ENCODE measurements around the gene ZSCAN21.

The ZSCAN21 gene

GRCh38 chr7:100079024-100079560 is 29.5 kb downstream of the ZSCAN21 start:
- DNase-seq, result no peak

- peak in 1 of 2 experiments; percentile 27 for DNase-seq
Observed at GRCh38 chr7:100080907-100081534, 31.4 kb downstream of the ZSCAN21 start.

- peak; percentile 99 for DNase-seq
Observed at GRCh38 chr7:100081535-100082102, 32.0 kb downstream of the ZSCAN21 start, which contains the start of gene ZNF3. TSS of gene ZNF3 (minus strand) at chr7:100081723. CDS start at chr7:100077357, 4,366 bp downstream.

GRCh38 chr7:100082978-100083377 is 33.4 kb downstream of the ZSCAN21 start:
- DNase-seq, result no peak

- DNase-seq, result no peak
Observed at GRCh38 chr7:100085515-100085914, 35.9 kb downstream of the ZSCAN21 start.

GRCh38 chr7:100087055-100087750 is 37.6 kb downstream of the ZSCAN21 start:
- DNase-seq, result no peak

- no peak for DNase-seq
Observed at GRCh38 chr7:100088095-100088620, 38.6 kb downstream of the ZSCAN21 start.

- DNase-seq, result peak; percentile 55 to 83
Observed at GRCh38 chr7:100088621-100089457, 39.3 kb downstream of the ZSCAN21 start, which contains the start of gene COPS6. TSS of gene COPS6 (plus strand) at chr7:100088969. CDS start at chr7:100088991, 22 bp downstream.

GRCh38 chr7:100089458-100090196 is 40.1 kb downstream of the ZSCAN21 start:
- no peak for DNase-seq

GRCh38 chr7:100090527-100091410 is 41.2 kb downstream of the ZSCAN21 start:
- DNase-seq, result no peak

- DNase-seq, result no peak
Observed at GRCh38 chr7:100091411-100092181, 42.0 kb downstream of the ZSCAN21 start.

- no peak for DNase-seq
Observed at GRCh38 chr7:100093054-100093453, 43.5 kb downstream of the ZSCAN21 start.

GRCh38 chr7:100093498-100093897 is 43.9 kb downstream of the ZSCAN21 start:
- DNase-seq, result no peak

- DNase-seq, result no peak
Observed at GRCh38 chr7:100093925-100094486, 44.4 kb downstream of the ZSCAN21 start.

- DNase-seq, result no peak
Observed at GRCh38 chr7:100095289-100095688, 45.7 kb downstream of the ZSCAN21 start.

- no peak for DNase-seq
Observed at GRCh38 chr7:100095704-100096103, 46.1 kb downstream of the ZSCAN21 start.

- DNase-seq, result no peak
Observed at GRCh38 chr7:100098913-100099312, 49.3 kb downstream of the ZSCAN21 start.

GRCh38 chr7:100099452-100099851 is 49.9 kb downstream of the ZSCAN21 start:
- DNase-seq, result no peak

GRCh38 chr7:100100420-100101015 is 50.9 kb downstream of the ZSCAN21 start:
- DNase-seq, result peak; percentile 94 to 97

Data from NCI-H1930 (cell line).